Panc1 (cell line): Measurements from ENCODE around the gene SGMS1.

Source experiments
- CTCF ChIP-seq: fragments of 450-650 bp; IDR thresholded peaks from 2 replicates; pipeline ENCODE4 v1.5.1; 2017; ENCODE audit warnings: mild to moderate bottlenecking
- TCF7L2 ChIP-seq: IDR thresholded peaks from 2 replicates; pipeline ENCODE4 v1.6.1; 2011; ENCODE audit warnings: mild to moderate bottlenecking, low read depth, low read length, inconsistent platforms

DNA sequence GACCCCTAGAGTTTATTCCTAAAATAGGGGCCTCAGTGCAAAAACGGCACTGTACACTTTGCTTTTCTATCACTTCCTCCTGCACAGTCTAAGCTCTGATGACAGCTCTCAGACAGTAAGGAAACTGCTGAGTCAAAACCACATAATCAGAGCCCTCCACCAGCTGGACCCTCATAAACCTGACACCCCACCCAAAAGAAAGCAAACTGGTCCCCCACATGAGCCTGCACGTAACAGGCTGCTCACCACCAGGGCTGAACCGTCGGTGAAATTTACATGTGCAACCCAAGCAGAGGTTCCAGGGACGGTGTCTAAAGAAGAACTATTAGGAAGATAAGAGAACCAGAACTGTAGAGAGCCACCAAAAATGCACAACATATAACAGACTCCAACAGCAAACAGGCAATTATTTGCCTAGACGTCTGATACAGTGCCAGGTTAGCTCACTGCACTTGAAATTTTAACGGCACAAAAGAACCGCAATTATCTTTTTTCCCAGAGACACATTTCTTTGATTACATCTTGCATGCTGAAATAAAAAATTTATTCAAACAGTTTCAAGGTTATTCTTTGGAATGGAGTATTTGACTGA, 19.6 kb downstream of the SGMS1 start:
- TF ChIP-seq CTCF (no peak), TCF7L2 (no peak)
